HCT116 (cell line): Measurements from ENCODE around the gene MSH3. TPM values are rescaled to one million over a fixed set of nuclear protein-coding genes. Genes with fewer than 3 reads are reported as not detected.
"Not testable (repeated sequence)": the region's sequence is repeated elsewhere in the genome, so short reads cannot be mapped to it uniquely, and the experiment has no call there.

Experiments used
- ATAC-seq: fragments of 200-7000 bp; cut with Tn5 transposase; 2 replicates; pipeline ENCODE4 v1.9.1; 2020; ENCODE audit warnings: mild to moderate bottlenecking, moderate library complexity
- BruUV-seq: library from RNA; stranded (reverse); fragments of 400-500 nt; replicated peaks from 2 replicates; lab custom pipeline; 2021; lab: Mats Ljungman, UMichigan
- CTCF ChIA-PET: fragments of 300-600 bp; sonication (Branson Sonifier 250); formaldehyde crosslinking; loops from one replicate; lab custom pipeline; 2021; ENCODE audit warnings: antibody characterized with exemption; lab: Charles Lee
- POLR2A ChIA-PET: fragments of 300-600, 350-600 bp; sonication (Branson Sonifier 250); formaldehyde crosslinking; loops from one replicate; lab custom pipeline; 2021; ENCODE audit warnings: antibody characterized with exemption; lab: Charles Lee
- RAD21 ChIA-PET, 2 experiments: fragments of 300-600 bp; sonication (Branson Sonifier 250); formaldehyde crosslinking; loops; one replicate each; lab custom pipeline; 2023; ENCODE audit warnings: low total read pairs in 2 of 2; ENCODE audit not compliant: uncharacterized antibody in 2 of 2, unreplicated experiment in 2 of 2, low non-redundant PET in 1 of 2; lab: Charles Lee
- DNase-seq: peaks from one replicate; pipeline ENCODE4 v3.0.0-alpha.2; 2010; ENCODE audit warnings: low read depth, low spot score
- H2AFZ ChIP-seq: fragments of 200-600 bp; shearing (Covaris generic), sonication (generic); 2 replicates; pipeline ENCODE4 v1.6.1; 2017; ENCODE audit warnings: low read depth, mixed run types, mixed read lengths, antibody characterized with exemption, low read length; ENCODE audit not compliant: poor library complexity, severe bottlenecking
- H3K27ac ChIP-seq: 2 replicates; pipeline ENCODE4 v1.5.1; 2012; ENCODE audit warnings: low read depth, low read length
- H3K27me3 ChIP-seq: fragments of 200-600 bp; sonication (generic); 2 replicates; pipeline ENCODE4 v1.6.1; 2016; ENCODE audit warnings: mixed run types, low read length, mixed read lengths; ENCODE audit not compliant: insufficient read depth
- H3K36me3 ChIP-seq, 2 experiments: fragments of 200-500 bp in 1 of 2; fragments of 200-600 bp in 1 of 2; sonication (Bioruptor generic) in 1 of 2; sonication (generic) in 1 of 2; 2 replicates each; pipeline versions ENCODE4 v1.5.1 to v1.6.1; 2014 to 2016; ENCODE audit warnings: low read length in 2 of 2, inconsistent platforms in 1 of 2, mixed read lengths in 1 of 2, mixed run types in 1 of 2; ENCODE audit not compliant: insufficient read depth in 2 of 2, control insufficient read depth in 1 of 2
- H3K4me1 ChIP-seq, 2 experiments: fragments of 200-600 bp in 1 of 2; sonication (generic) in 1 of 2; 2 replicates each; pipeline versions ENCODE4 v1.5.1 to v1.6.1; 2012 to 2017; ENCODE audit warnings: low read length in 2 of 2, inconsistent platforms in 1 of 2, mild to moderate bottlenecking in 1 of 2, mixed read lengths in 1 of 2, mixed run types in 1 of 2, moderate library complexity in 1 of 2; ENCODE audit not compliant: insufficient read depth in 2 of 2, control insufficient read depth in 1 of 2
- H3K4me2 ChIP-seq: fragments of 200-600 bp; sonication (generic); 2 replicates; pipeline ENCODE4 v1.6.1; 2017; ENCODE audit warnings: mixed run types, low read length, mixed read lengths
- H3K4me3 ChIP-seq, 2 experiments: fragments of 200-600 bp in 1 of 2; sonication (generic) in 1 of 2; replicated peaks in 1 of 2; 2 replicates each; pipeline ENCODE4 v1.5.1; 2011 to 2016; ENCODE audit warnings: low read length in 2 of 2, control low read depth in 1 of 2, low read depth in 1 of 2, mild to moderate bottlenecking in 1 of 2, mixed read lengths in 1 of 2, mixed run types in 1 of 2
- H3K79me2 ChIP-seq: fragments of 200-600 bp; sonication (generic); 2 replicates; pipeline ENCODE4 v1.6.1; 2017; ENCODE audit warnings: mild to moderate bottlenecking, mixed run types, low read length, moderate library complexity, mixed read lengths; ENCODE audit not compliant: insufficient read depth
- H3K9ac ChIP-seq: fragments of 200-600 bp; sonication (generic); 2 replicates; pipeline ENCODE4 v1.6.1; 2016; ENCODE audit warnings: low read length, mixed read lengths
- H3K9me2 ChIP-seq: fragments of 200-600 bp; sonication (generic), shearing (Covaris generic); 2 replicates; pipeline ENCODE4 v1.6.1; 2017; ENCODE audit warnings: mixed run types, mild to moderate bottlenecking, moderate library complexity; ENCODE audit not compliant: insufficient read depth
- H3K9me3 ChIP-seq, 2 experiments: fragments of 200-500 bp in 1 of 2; fragments of 200-600 bp in 1 of 2; sonication (Bioruptor generic) in 1 of 2; sonication (generic) in 1 of 2; 2 replicates each; pipeline ENCODE4 v1.6.1; 2014 to 2017; ENCODE audit warnings: low read length in 2 of 2, mixed read lengths in 2 of 2, inconsistent platforms in 1 of 2, low read depth in 1 of 2, mild to moderate bottlenecking in 1 of 2, mixed run types in 1 of 2, moderate library complexity in 1 of 2; ENCODE audit not compliant: control insufficient read depth in 1 of 2, insufficient read depth in 1 of 2
- H4K20me1 ChIP-seq: fragments of 200-600 bp; sonication (generic), shearing (Covaris generic); 2 replicates; pipeline ENCODE4 v1.6.1; 2017; ENCODE audit warnings: mixed run types, mild to moderate bottlenecking, moderate library complexity; ENCODE audit not compliant: insufficient read depth
- TCF7L2 ChIP-seq: IDR thresholded peaks from 2 replicates; pipeline ENCODE4 v1.7.0; 2011; ENCODE audit warnings: borderline replicate concordance, inconsistent platforms; ENCODE audit not compliant: insufficient read depth, insufficient read length; ENCODE audit errors: extremely low read depth
- ZNF274 ChIP-seq: fragments of 200-500 bp; sonication (Bioruptor generic); IDR thresholded peaks from 2 replicates; pipeline ENCODE4 v1.6.1; 2014; ENCODE audit warnings: mild to moderate bottlenecking, low read depth, low read length, inconsistent platforms
- intact Hi-C: fragments of 100-400 bp; cut with micrococcal nuclease; formaldehyde crosslinking; loops from 2 replicates; pipeline ENCODE4 v1.10.0; 2022
- total RNA-seq: library from RNA; stranded (reverse); gene quantifications from one replicate; pipeline ENCODE4 v1.2.1, GENCODE V29; 2021; ENCODE audit not compliant: unreplicated experiment

The MSH3 gene
- total RNA-seq, 1 experiment from 2014 or later, result 4.9 TPM

- no peak overlapping the region for H2AFZ ChIP-seq
- H3K27me3 ChIP-seq, result no peaks in the 10 kb centered on the region
- H3K9me2 ChIP-seq, result no peaks in the 10 kb centered on the region
- ChIA-PET RAD21 (no interaction called here), CTCF (no interaction called here), POLR2A (no interaction called here)
- no peak overlapping the region for H3K4me3 ChIP-seq
- H3K36me3 ChIP-seq, result peaks cover 13 to 14% of the 10 kb centered on the region in 2 experiments; a peak in 3 of 4 replicates
- H3K4me2 ChIP-seq, result no peak overlapping the region
- no peak for TF ChIP-seq TCF7L2
- no peak for TF ChIP-seq ZNF274
- peaks cover 6 to 13% of the 10 kb centered on the region in 2 experiments; a peak in 3 of 4 replicates for H3K4me1 ChIP-seq
- no TSS peak for BruUV-seq
- H3K27ac ChIP-seq, result no peak overlapping the region
- intact Hi-C loops, result loop anchor here (5.0 kb wide), 1 partner anchor 172 kb away; the partner anchor contains the start of gene FAM151B
- no peaks in the 10 kb centered on the region for H4K20me1 ChIP-seq
- DNase-seq (no peak), ATAC-seq (no peak)
- peaks cover 19% of the 10 kb centered on the region for H3K79me2 ChIP-seq
- H3K9me3 ChIP-seq, result no peaks in the 10 kb centered on the region
- H3K9ac ChIP-seq, result no peak overlapping the region
These were observed 4.7 kb downstream of the MSH3 start for GRCh38 chr5:80659106-80659505.

- POLR2A ChIA-PET, result not testable (repeated sequence)
These were observed 6.2 kb downstream of the MSH3 start for GRCh38 chr5:80660661-80661060.

More at GRCh38 chr5:80660661-80661060, 6.2 kb downstream of the MSH3 start:
- H3K9me3 ChIP-seq, H3K4me1 ChIP-seq, BruUV-seq, H3K9ac ChIP-seq, H3K9me2 ChIP-seq, ATAC-seq, DNase-seq, H4K20me1 ChIP-seq, H3K4me3 ChIP-seq, H3K27ac ChIP-seq, H3K27me3 ChIP-seq, RAD21 ChIA-PET, intact Hi-C loops, H3K4me2 ChIP-seq, H2AFZ ChIP-seq, CTCF ChIA-PET: not testable (repeated sequence)
- Histone ChIP-seq H3K36me3 (peaks cover 17 to 20% of the 10 kb centered on the region in 2 experiments), H3K79me2 (peaks cover 11% of the 10 kb centered on the region)
